ENCODE results near the gene ZDHHC14.

ZDHHC14 gene

GRCh38 chr6:157380779-157381561 lies at the start of gene ZDHHC14:
ZDHHC14 (plus strand) TSS chr6:157381190.
- peak within 1 kb of the TSS; percentile 59 for H3K9ac ChIP-seq
- peak within 1 kb of the TSS; percentile 83 for H2AFZ ChIP-seq (ENCODE audit: low read depth)
- H3K27ac ChIP-seq, result peak within 1 kb of the TSS; percentile 54
- no peaks in the 10 kb centered on the region for H3K27me3 ChIP-seq (ENCODE audit: insufficient read depth, low read depth)
- H3K4me1 ChIP-seq (ENCODE audit: low read depth, poor library complexity, severe bottlenecking), result peaks cover 8% of the 10 kb centered on the region
- no peaks in the 10 kb centered on the region for H4K20me1 ChIP-seq (ENCODE audit: insufficient read depth)
- no peaks in the 10 kb centered on the region for H3K36me3 ChIP-seq (ENCODE audit: insufficient read depth)
- H3K79me2 ChIP-seq (ENCODE audit: insufficient read depth, low read depth), result no peaks in the 10 kb centered on the region
- H3K4me3 ChIP-seq (IDR thresholded peaks at IDR 0.05; ENCODE audit: insufficient read depth, low read depth, low read length), result no peak within 1 kb of the TSS
- TF ChIP-seq CTCF (conservative IDR thresholded peaks at IDR 0.05; ENCODE audit: low read depth, low read length), result no peak
- H3K4me2 ChIP-seq, result peak within 1 kb of the TSS; percentile 81

DNA sequence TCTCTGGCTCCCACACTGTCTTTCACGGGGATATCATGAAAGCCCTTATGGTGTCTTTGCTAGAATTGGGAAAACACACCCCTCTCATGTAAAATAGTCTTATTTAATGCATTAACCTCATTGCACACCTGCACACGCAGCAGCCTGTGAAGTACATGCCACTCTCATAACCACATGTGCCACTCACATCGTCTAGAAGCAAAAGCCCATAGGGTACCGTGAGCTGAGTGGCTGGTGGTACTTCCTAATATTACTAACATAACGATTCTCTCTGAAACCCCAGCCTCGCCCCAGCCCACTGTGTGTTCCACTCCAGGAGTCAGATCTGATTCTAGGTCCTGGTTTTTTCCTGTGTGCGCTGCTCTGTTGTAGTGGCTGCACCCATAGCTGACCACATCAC lies 48.2 kb upstream of the ZDHHC14 start:
- Histone ChIP-seq H3K4me2 (no peak overlapping the region), H3K27ac (no peak overlapping the region), H3K4me1 (ENCODE audit: low read depth, poor library complexity, severe bottlenecking) (peaks cover 7% of the 10 kb centered on the region), H3K27me3 (ENCODE audit: insufficient read depth, low read depth) (no peaks in the 10 kb centered on the region), H3K4me3 (IDR thresholded peaks at IDR 0.05; ENCODE audit: insufficient read depth, low read depth, low read length) (no peak overlapping the region), H3K9ac (no peak overlapping the region), H2AFZ (ENCODE audit: low read depth) (no peak overlapping the region), H3K36me3 (ENCODE audit: insufficient read depth) (no peaks in the 10 kb centered on the region), H4K20me1 (ENCODE audit: insufficient read depth) (no peaks in the 10 kb centered on the region), H3K79me2 (ENCODE audit: insufficient read depth, low read depth) (no peaks in the 10 kb centered on the region)
- TF ChIP-seq CTCF (conservative IDR thresholded peaks at IDR 0.05; ENCODE audit: low read depth, low read length), result no peak

- H3K27me3 ChIP-seq (ENCODE audit: insufficient read depth, low read depth), result no peaks in the 10 kb centered on the region
- no peaks in the 10 kb centered on the region for H3K79me2 ChIP-seq (ENCODE audit: insufficient read depth, low read depth)
- no peak overlapping the region for H3K27ac ChIP-seq
- no peak for TF ChIP-seq CTCF (conservative IDR thresholded peaks at IDR 0.05; ENCODE audit: low read depth, low read length)
- H4K20me1 ChIP-seq (ENCODE audit: insufficient read depth), result no peaks in the 10 kb centered on the region
- no peak overlapping the region for H3K4me3 ChIP-seq (IDR thresholded peaks at IDR 0.05; ENCODE audit: insufficient read depth, low read depth, low read length)
- no peaks in the 10 kb centered on the region for H3K36me3 ChIP-seq (ENCODE audit: insufficient read depth)
- H3K4me2 ChIP-seq, result no peak overlapping the region
- H2AFZ ChIP-seq (ENCODE audit: low read depth), result no peak overlapping the region
- H3K4me1 ChIP-seq (ENCODE audit: low read depth, poor library complexity, severe bottlenecking), result peaks cover under 1% of the 10 kb centered on the region
- H3K9ac ChIP-seq, result no peak overlapping the region
Observed at GRCh38 chr6:157333537-157333936, 47.5 kb upstream of the ZDHHC14 start.

DNA sequence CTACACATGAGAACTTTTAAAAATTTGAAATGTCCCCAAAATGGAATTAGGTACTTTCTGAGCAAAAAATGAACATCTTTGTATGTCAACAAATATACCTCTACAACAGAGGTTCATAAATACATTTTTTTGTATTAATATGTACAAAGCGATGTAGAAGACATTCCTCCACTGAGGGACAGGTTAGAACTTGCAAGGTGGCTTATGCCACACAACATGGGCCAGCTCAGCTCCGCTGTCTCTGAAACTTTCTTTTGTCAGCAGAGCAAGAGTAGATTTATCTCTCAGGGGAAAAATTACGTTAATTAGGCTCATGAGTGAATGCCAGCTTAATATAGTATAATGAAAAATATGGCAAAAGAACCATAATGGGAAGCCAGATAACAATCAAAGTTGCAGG lies 47.0 kb upstream of the ZDHHC14 start:
- H3K9ac ChIP-seq, result no peak overlapping the region
- no peaks in the 10 kb centered on the region for H3K79me2 ChIP-seq (ENCODE audit: insufficient read depth, low read depth)
- H3K4me1 ChIP-seq (ENCODE audit: low read depth, poor library complexity, severe bottlenecking), result no peaks in the 10 kb centered on the region
- H3K4me3 ChIP-seq (IDR thresholded peaks at IDR 0.05; ENCODE audit: insufficient read depth, low read depth, low read length), result no peak overlapping the region
- TF ChIP-seq CTCF (conservative IDR thresholded peaks at IDR 0.05; ENCODE audit: low read depth, low read length), result no peak
- no peak overlapping the region for H3K4me2 ChIP-seq
- no peaks in the 10 kb centered on the region for H4K20me1 ChIP-seq (ENCODE audit: insufficient read depth)
- no peaks in the 10 kb centered on the region for H3K27me3 ChIP-seq (ENCODE audit: insufficient read depth, low read depth)
- H3K27ac ChIP-seq, result no peak overlapping the region
- no peaks in the 10 kb centered on the region for H3K36me3 ChIP-seq (ENCODE audit: insufficient read depth)
- no peak overlapping the region for H2AFZ ChIP-seq (ENCODE audit: low read depth)
